Activated CD8-positive, alpha-beta memory T cell treated with anti-CD3 and anti-CD28 coated beads, Interleukin-2, amount 50 U/mL, for 1 hour (primary cell): ENCODE data around the gene SERPINA12.
"Not testable (repeated sequence)": the region's sequence is repeated elsewhere in the genome, so short reads cannot be mapped to it uniquely, and the experiment has no call there.

Experiments
- DNase-seq: peaks from one replicate; pipeline ENCODE4 v3.0.0-alpha.2; 2020; ENCODE audit errors: extremely low read depth

SERPINA12 gene

DNA sequence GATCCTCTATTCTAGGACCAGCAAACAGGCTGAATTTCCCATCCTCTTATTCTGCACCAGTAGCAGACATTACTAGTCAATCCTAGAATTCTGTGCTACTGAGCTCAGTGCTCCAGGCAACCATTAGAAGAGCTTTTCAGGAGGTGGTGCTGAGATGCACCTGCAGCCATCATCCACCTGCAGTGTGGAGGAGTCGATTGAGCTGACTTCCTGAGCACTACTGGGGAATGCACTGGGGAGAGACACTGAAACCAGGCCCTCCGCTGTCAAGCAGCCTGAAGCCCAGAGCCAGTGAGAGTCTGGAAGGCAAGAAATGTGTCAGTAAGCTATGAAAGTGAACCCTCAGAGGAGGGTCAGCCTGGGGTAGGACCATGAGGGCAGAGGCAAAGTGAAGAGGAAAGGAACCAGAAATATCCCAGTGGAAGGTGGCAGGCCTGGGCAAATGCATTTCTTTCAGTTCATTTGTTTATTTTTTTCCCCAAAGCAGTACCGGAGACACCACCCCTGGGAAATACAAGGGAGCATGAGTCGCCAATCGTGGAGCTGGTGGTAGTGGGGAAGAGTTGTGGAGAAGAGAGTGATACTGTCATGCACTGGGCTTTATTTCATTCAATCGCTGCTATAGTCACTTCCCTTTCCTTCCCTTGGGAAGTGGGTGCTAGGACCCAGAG lies 28.9 kb upstream of the SERPINA12 start:
- no peak for DNase-seq

DNA sequence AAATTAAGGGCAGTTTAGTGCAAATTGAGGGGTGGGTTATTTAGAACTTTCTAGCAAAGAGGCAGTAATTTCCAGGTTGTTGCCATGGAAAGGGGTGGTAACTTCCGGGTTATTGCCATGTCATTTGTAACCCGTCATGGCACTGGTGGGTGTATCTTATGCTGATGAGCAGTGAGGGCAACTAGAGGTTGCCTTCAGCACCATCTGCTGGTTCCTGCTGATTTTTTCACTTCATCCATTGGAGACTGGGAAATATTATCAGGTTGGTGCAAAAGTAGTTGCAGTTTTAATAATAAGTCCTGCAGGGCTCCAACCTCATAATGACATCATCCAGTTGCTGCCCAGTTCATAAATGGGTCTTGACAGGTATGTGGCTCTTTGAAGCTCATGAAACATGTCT lies 27.6 kb upstream of the SERPINA12 start:
- no peak for DNase-seq

- no peak for DNase-seq
Observed at GRCh38 chr14:94535506-94535905, 26.2 kb upstream of the SERPINA12 start.

DNA sequence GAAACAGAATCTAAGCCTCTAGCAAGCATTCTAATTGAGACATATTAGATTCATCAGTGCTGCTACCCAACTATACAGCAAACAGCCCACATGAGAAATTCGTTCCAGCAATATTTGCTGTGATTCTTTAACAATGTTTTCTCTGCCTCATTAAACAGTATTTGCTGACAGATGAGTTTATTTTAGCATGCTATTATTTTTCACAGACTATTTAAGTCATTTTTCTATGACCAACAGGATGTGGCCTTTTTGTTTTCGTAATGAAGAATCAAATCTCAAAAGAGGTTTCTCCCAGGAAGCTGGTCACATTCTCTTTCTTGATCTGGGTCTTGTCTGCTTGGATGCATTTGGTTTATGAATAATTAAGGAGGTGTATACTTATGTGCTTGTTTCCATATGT lies 23.2 kb upstream of the SERPINA12 start:
- no peak for DNase-seq

DNA sequence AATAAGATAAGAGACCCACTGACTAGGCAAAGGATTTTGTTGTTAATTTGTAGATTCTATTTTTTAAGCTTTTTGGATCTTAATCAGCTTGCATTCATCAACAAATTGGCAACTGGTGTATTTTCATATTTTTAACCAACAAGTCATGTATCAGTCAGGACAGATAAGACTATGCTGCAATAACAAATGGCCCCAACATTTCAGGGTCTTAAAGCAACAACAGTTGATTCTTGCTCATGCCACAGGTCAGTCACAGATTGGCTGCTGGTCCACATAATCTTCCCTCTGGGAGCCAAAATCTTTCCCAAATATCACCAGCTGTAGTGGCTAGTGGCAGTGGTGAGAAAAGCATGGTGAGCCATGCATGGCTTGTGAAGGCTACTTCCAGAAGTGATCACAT lies 21.9 kb upstream of the SERPINA12 start:
- no peak for DNase-seq

- no peak for DNase-seq
Observed at GRCh38 chr14:94524093-94524492, 14.8 kb upstream of the SERPINA12 start.

GRCh38 chr14:94523265-94523664 lies 14.0 kb upstream of the SERPINA12 start:
- DNase-seq: no peak

- DNase-seq: no peak
Observed at GRCh38 chr14:94522115-94522724, 13.0 kb upstream of the SERPINA12 start.

GRCh38 chr14:94521375-94522114 lies 12.3 kb upstream of the SERPINA12 start:
- no peak for DNase-seq

DNA sequence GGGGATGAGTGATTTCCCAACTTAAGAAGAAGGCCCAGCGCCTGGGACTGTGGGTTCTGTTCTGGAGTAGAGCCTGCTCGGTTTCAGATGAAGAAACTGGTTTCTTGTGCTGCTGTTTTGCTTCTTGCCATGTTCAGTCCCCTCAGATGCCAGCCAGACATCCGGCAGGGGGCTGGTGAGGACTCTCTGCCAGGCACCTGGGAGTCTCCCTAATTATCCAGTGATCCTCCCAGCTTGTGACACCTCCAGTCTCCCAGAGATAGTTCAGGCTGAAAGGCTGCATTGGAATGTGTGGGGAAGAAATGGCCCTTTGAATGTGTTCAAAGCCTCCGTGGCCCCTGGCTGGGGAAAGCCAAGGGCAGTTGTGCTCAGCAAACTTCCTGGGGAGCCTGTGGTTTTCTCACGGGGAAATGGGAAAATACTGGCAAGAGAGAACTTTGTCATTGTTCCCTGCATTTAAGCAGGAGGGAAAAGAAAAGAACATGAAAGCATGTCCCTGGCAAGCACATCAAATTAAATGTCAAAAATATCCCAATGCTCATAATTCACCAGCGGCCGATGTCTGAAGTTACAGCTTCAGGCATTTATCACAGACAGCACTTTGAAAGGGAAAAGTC lies 8.5 kb upstream of the SERPINA12 start:
- no peak for DNase-seq

DNA sequence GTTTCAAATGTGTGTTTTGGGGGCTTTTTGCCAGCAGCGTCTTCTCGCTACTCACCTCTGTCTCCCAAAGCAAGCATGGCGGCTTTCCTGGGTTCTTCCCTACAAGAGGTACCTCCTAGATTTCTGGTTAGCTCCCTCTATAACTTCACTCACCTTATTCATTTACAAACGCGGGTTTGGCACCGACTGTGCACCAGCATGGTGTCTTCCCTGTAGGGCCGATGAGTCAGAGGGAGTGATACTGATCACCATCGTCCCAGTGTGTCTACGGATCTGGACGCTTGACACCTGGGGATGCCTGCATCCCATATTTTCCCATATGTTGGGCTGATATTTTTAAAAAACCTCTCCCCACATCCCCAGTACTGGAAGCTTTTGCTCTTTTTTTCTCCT lies 8.0 kb upstream of the SERPINA12 start:
- no peak for DNase-seq

GRCh38 chr14:94515856-94516255 lies 6.6 kb upstream of the SERPINA12 start:
- no peak for DNase-seq

DNA sequence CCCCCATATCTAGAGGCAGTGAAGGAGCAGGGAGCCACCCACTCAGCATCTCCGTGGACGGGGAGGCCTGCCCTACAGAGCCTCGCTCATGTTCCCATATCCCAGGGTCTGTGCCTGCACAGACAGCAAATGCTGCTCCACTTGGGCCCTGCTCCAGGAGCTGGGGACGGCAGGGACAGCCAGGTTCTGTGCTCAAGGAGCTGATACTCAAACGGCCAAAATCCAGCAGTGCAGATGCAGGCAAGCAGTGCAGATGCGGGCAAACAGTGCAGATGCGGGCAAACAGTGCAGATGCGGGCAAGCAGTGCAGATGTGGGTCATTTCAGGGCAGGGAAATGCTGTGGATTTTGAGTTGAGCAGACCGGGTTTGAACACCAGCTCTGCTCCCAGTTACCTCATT lies 6.2 kb upstream of the SERPINA12 start:
- DNase-seq: no peak

DNA sequence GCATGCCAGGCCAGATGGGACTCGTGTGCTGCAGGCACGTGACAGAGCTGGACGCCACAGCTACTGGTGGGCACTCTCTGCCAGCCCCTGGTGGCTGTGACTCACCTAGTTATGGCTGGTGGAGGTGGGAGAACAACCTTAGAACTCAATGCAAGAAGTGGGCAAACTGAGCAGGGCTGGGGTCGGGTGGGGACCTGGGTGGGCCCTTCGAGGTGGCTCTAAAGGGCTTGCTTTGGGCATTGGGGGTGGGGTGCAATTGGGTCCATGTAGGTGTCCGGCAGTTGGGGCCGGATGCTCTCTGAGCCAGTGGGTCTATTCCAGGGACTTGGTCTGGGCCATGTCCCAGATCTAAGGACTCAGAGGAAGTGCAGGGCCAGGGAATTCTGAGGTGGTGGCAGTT lies 5.1 kb upstream of the SERPINA12 start:
- no peak for DNase-seq

DNA sequence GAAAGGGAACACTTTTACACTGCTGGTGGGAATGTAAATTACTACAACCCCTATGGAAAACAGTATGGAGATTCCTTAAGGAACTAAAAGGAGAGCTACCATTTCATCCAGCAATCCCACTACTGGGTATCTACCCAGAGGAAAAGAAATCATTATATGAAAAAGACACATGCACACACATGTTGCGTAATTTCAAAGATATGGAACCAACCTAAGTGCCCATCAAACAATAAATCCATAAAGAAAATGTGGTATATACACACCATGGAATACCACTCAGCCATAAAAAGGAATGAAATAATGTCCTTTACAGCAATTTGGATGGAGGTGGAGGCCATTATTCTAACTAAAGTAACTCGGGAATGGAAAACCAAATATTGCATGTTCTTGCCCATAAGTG lies 1.2 kb upstream of the SERPINA12 start:
- DNase-seq: not testable (repeated sequence)

DNA sequence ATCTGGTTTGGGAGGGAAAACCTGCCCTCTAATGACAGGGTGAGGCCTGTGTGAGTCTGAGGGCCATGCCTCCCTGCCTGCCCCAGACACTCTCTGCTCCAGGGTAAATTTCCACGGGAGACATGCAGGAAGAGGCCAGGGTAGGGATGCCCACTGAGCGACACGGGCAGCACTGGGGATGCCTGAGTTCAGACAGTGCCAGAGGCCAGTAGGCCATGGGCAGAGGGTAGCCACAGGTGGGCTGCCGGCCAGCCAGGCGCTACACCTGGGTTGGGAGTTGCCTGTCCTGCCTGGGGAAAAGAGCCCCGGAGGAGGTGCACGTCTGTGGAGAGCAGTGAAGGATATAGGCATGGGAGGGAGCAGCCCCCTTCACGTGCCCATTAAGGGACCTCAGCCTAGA lies 3.6 kb downstream of the SERPINA12 start:
- no peak for DNase-seq

DNA sequence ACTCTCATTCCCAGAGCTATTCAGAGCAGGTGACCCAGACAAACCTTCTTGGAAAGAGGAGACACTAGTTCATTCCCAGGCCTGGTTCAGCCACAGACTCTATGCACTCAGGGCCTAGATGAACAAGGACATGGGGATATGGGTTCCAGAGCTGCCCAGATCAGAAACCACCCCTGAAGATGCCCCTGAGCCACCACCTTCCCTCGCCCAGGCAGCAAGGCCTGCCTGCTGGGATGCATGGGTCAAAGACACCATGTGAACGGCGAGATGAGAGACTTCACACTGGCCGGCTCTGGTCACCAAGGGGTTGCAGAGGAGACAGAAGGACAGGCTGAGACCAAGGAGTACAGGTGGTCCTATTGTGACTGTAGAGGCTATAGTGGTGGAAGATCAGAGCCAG lies 4.1 kb downstream of the SERPINA12 start:
- DNase-seq: no peak

DNA sequence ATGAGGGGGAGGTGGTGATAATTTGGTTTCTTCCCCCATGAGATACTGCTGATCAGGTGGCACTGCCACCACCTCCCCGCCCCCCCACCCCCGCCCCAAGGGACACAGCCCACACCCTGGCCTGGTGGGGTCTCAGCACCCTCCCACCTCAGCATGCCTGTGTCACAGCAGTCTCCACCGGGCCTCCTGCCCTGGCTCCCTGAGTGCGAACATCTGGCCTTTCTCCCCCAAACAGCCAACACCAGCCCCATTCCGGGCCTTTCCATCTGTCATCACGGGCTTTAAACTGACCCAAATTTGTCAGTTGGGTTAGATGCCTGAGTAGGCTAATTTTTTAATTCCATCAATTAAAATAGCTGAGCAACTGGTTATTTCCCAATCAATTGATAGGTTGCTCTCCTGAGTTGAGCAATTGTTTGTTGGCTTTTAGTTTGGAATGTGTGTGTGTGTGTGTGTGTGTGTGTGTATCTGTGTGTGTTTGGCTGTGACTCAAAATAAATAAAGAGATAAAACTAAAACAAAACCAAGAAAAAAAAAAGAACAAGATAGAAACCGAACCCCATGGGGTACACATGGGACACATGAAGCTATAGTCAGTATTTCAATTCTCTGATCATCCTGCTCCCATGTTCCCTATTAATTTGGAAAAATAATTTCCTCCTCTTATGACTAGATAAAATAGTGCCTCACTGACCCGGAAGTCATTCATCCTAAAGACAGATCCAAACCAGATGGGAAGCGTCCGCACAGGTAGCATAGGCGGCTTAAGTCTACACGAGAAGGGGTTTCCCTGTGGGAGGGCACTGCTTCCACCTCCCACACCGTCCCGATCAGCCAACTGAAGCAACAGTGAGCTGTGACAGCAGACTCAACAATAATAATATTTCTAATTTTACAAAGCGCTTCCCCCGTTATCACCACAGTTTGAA lies 7.4 kb downstream of the SERPINA12 start:
- DNase-seq: no peak

DNA sequence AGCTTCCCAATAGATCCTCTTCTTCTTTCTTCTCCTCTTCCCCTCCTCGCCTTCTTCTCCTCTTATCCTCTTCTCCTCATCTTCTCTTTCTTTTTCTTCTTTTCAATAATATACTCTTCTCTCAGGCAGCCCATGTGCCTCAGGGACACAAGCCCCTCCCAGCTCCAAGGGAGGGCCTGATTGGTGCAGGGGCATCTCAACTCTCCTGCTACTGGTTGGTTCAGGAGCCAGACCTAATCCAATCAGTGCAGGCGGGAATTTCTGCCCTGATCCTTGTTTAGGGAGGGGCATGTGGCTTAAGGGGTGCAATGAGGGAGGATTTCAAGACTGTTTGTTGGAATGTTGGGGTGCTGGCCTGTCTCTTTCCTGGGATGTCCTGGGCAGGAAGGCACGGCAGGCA lies 9.0 kb downstream of the SERPINA12 start:
- no peak for DNase-seq

DNA sequence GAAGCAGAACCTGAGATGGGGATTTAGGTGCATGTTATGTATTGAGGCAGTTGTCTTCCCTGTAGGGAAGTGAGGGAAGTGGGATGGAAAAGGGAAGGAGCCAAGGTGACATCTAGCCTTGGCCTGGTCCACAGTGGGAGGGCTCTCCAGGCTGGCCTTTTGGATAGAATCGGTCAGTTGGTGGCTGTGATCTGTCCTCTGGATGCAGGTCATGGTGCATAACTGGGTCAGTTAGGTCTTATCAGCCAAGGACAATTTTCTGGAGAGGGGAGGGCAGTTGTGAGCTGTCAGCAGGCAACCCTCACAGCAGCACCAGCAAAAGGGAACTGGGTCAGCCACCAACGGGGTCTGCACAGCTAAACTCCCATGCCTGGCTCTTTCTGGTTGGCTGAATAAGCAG lies 9.6 kb downstream of the SERPINA12 start:
- no peak for DNase-seq

DNA sequence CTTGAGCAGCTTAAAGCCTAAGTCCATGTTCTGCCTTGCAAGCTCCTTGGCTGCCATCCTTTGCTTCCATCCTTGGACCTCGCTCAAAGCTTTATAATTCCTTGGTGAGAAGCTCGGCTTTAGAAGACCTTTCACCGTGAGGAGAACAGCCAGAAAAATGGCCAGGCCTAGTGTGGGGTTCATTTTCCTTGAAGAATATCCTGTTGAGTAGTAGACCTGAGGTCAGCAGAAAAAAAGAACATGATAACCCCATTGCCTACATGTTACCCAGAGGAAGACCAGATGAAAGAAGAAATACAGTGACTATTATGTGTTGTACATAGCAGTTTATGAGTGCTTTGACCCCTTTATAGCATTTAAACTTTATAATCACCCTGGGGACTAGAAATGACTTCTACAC lies 11.1 kb downstream of the SERPINA12 start:
- DNase-seq: no peak

DNA sequence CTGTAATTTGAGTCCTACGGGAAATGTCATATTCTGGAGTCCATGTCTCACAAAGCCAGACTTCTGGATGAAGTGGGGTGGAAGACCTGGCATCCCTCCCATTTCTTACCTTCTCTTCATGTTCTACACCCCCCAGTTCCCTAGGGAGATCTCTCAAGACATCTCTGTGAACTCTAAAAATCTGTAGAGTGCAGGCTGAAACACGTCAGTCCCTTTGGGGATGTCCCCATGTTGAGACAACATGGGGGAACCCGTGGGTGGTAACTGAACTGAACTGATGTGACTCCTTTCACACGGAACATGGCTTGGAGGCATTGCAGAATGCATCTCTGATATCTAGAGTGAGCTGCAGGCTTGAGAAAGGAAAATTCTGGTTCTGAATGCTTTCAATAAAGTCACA lies 15.2 kb downstream of the SERPINA12 start:
- no peak for DNase-seq
